NCI-H2081 (cell line): Measurements from ENCODE around the gene CPN2.

Experiments used
- DNase-seq, 2 experiments: peaks; one replicate each; lab custom pipeline; 2025; lab: John Stamatoyannopoulos, UW

CPN2 gene

DNA sequence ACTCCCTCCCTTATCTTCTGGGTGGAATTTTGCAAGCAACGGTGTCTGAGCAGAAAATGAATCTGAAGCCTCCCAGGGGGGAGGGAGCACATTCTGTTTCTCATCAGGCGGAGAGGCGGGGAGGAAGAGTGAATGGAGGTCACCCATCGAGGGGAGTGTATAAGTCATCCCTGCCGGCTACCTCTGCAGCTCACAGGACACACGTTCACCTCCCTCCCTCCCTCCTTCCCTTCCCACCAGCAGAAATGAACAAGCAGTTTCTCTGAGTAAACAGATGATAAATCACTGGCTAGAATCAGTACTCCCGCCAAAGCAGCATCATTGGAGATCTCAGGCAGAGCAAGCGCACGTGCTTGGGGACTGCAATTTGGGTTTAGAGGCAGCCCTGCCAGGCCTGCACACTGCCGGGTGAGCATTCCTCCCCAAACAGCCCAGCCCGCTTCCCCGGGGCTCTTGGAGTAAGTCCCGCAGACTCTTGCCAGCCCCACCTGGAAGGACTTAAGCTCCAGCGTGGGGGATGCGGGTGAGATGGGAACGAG is 38.3 kb downstream of the CPN2 start:
- peak; percentile 79 to 93 for DNase-seq

DNA sequence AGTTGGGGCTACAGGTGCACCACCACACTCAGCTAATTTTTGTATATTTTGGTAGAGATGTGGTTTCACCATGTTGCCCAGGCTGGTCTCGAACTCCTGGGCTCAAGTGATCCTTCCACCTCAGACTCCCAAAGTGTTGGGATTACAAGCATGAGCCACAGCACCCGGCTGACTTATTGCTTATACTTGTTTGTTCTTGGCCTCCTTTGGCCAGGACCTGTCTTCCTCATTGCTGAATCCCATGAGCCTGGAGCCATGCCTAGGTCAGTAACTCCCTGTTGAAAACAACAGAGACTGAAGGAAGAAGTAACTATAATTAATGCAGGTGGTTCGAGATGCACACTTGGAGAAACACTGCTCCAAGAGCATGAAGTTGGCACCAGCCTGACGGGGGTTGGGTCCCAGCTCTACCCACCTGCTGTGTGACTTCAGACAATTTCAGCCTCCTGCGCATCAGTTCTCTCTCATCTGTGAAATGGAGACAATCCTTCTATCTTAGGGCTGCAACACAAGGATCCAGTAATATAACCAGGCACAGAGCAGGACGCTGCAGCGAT is 38.9 kb downstream of the CPN2 start:
- DNase-seq: peak in 1 of 2 experiments; percentile 68

DNA sequence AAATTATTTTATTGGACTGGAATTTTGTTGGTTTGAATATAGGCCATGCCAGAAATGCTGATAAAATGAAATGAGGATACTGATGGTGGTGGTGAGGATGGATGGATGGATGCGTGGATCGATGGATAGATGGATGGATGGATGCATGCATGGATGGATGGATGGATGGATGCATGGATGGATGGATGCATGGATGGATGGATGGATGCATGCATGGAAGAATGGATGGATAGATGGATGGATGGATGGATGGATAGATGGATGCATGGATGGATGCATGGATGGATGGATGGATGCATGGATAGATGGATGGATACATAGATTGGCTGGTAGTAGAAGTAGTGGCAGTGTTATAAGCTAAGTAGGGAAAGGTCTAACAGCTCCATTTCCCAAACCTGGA is 40.1 kb downstream of the CPN2 start:
- no peak for DNase-seq

DNA sequence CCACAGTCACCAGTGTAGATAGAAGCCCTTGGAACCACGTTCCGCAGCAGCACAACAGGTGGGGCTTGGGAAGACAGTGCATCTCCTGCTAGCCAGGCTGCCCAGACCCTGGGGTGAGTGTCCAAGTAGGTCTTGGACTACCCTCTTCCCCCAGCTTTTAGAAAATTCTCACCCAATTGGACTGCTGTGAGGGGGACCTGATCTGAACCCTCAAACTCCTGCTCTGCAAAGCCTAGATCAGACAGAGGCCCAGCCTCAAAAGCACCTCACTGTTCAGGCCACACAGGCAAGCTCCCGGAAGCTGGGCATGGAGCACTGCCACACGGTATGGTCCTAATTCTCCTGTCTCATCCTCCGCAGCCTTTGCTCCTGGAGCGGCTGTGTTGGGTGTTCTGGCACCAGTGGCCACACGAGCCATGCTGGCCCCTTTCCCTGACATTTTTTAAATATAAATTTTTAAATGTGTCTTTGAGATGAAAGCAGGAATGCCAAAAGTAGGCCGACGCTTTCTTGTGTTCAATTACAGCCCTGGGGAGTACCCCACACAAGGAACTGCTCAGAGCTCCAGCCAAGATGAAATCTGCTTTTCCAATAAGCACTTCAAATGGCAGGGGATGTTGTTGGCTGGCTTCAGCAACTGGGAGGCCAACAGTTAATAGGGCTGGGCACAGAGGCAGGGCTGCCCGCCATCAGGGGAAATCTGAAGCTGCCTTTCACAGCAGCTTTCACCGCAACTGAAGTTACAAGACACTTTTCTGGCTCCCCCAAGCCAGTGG is 40.9 kb downstream of the CPN2 start:
- no peak for DNase-seq

DNA sequence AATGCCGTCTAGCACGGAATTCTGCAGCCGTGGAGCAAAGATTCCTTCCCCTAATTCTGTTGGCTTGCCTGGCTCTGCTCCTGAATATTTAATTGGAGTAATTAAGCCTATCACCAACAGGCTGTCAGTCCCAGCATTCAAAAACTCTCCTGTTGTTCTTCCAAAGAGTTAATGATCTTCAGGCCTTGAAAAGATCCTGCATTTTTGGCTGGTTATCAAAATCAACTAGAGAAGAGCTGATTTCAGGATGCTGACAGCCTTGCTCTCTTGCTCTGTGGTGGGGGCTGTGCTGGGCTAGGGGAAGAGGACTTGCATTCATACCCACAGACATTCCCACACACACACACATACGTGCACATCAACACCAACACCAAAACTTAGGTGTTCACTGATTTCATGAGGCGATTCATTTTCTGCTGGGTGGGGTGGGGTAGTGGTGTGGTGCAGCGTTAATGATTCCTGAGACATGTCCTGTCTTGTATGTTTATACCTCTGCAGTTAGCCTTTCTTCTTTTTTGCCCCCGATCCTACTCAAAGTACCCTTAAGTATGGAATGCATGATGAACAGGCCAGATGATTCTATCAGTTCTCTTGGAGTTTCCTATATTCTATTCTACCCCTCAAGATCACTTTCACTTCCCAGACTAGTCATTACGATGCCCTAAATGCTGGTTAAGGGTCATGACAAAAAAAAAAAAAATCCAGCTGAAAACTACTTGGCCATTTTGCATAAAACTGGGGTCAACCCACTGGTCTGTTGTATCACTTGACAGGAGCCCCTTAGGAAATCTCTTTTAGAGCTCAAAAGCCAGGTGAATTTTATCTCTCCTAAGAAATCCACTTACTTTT is 42.3 kb downstream of the CPN2 start:
- peak in 1 of 2 experiments; percentile 40 for DNase-seq

DNA sequence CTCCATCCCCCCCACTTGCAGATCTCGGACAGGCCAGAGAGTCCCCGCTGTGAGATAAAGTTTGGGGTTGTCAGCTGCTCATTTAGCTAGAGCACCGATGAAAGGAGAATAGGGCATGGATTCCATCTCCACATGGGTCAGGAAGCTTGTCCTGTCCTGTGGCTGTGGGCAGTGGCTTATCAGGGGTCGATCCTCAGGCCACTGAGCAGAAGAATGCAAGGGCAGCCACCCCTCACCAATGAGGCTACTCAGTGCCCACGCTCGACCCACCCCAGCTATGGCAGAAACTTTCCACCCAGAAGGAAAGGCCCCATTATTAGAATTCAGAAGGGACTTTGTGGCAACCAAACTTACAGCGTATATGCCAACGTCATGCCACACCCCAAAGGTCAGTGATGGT is 43.3 kb downstream of the CPN2 start:
- DNase-seq: no peak

DNA sequence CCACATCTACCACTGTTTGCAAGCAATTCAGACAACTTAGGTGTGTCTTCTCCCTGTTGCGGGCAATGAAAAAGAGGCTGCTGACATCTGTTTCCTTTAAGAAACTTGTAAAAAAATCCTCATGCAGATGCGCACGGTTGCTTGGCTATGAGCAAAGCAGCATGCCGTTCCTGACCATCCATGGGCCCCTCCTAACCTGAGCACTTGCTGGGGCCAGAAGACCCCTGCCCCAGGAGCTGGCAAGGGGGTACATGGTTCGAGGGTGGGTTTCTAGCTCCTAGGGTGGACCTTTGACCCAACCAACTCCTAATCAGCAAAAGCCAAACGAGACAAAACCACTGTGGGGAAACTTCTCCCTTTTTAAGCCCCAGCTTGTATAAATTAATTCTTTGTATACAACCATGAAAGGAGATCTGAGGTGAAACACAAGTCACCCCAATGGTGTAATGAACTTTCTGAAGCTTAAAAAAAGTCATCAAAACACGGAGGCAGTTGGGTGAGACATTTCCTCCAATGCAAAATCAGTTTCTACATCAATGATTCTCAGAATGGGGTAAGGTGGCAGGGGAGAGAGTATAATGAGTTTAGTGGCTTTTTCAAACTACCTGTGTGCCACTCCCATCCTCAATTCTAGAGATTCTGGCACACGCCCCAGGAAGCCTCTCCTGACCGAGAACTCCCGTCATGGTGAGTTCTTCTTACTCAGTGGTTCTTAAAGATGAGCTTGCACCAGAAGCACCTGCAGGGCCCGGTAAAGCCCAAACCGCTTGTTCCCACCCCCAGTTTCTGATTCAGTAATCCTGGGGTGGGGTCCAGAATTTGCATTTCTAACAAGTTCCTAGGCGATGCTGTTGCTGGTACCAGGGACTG is 44.1 kb downstream of the CPN2 start:
- no peak for DNase-seq

DNA sequence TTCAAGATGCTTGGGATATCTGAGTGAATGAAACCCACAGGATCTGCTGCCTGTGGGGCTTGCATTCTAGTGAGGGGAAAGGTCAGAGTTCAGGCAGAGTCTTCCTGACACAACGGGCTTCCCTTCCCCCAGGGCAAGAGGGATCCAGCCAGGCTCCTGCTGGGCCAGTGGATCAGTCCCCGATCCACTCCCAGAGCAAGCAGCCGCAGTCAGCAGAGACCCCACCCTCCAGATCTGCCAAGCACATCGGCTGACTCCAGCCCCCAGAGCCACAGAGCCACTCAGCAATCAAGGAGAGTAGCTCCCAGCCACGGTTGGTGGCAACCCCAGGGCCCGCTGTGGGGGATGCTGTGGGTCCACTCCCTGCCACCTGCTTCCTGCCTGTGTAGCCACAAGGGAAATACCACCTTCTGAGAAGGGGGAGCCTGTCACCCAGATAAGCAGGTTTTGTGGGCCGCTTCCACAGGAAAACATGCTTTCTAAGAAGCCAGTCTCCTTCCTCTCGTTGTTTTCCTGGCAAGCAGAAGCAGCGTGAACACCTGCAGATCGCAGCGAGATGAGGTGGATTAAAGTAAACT is 44.9 kb downstream of the CPN2 start:
- peak; percentile 91 to 96 for DNase-seq

DNA sequence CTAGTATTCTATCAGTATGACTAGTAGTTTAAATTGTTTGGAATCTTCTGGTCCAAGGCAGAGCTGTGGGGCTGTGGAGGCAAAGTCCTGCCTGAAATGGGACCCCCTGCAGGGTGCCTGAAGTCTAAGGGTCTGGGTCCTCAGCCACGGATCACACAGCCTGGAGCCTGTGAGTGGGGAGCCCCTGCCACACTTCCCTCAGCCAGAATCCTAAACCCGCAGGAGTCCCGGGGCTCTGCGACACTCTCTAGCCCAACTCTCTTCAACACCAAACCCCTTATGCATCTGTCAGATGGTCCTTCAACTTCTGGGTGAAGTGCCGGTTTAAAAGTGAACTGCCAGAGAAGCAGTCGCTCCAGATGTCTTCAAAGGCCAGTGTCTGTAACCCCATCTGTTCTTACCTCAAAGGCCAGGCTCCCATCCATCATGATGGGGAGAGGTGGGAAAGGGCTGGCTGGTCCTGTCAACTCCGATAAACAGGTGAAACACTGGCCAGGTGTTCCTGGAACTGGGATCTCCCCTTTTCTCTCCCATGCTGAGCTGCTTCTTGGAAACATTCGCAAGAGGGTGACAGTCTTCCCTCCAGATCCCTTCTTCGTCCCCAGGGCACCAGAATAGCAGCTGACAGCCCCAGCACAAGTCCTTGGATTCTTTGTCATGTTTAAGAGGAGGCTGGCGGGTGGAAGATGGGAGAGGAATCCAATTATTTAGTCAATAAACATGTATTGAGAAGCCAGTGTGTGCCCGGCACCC is 45.6 kb downstream of the CPN2 start:
- DNase-seq: peak in 1 of 2 experiments; percentile 46

DNA sequence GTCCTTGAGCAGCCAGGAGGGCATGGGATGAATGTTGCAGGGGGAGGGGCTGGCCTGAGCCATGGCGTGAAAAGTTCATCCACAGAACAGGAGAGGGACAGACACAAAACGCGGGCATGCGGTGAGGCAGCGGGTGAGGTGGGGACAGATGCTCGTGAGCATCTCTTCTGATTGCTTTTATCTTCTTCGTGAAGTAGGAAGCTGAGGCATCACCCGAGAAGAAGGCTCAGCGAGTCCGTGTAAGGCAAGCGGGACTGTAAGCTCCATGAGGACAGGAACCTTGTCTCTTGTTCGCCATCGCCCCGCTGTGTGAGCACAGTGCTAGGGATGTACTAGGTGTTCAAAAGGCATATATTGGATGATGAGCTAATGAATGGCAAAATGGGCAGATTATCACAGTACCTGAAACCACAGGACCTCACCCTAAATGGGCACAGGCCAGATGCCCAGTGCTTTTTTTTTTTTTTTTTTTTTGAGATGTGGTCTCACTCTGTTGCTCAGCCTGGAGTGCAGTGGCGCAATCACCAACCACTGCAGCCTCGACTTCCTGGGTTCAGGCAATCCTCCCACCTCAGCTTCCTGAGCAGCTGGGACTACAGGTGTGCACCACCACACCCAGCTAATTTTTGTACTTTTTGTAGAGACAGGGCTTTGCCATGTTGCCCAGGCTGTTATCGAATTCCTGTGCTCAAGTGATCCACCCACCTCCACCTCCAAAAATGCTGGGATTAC is 46.8 kb downstream of the CPN2 start:
- DNase-seq: no peak

DNA sequence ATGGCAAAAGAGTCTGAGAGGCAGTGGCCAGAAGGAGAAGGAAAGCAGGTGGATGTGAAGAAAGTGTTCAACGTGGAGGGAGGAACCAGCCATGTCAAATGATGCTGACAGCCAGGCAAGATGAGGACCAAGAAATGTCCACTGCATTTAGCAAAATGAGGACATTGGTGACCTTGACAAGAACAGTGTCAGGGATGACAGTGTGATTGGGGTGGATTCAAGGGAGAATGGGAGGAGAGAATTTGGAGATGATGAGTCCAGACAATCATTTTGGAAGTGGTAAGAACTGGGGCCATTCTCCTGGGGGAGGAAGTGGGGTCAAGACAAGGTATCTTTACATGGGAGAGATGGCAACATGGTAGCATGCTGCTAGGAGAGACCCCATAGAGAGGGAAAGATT is 47.4 kb downstream of the CPN2 start:
- DNase-seq: no peak

DNA sequence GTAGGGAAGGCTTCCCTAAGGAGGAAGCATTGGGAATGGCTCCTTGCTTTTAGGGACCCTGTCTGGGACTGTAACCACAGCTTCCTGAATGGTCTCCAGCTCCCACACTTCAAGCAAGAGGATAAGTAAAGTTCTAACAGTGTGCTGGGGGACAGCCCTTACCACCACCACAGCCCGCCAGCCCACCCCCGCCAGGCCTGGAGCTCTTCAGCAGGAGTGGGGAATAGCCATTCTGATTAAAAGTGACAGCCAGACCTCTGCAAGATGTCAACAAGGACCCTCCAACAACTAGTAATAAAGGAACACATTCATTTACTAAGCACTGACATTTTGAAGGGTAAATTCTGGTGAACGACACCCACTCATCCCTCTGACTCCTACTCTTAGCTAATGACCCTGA is 49.4 kb downstream of the CPN2 start:
- no peak for DNase-seq

DNA sequence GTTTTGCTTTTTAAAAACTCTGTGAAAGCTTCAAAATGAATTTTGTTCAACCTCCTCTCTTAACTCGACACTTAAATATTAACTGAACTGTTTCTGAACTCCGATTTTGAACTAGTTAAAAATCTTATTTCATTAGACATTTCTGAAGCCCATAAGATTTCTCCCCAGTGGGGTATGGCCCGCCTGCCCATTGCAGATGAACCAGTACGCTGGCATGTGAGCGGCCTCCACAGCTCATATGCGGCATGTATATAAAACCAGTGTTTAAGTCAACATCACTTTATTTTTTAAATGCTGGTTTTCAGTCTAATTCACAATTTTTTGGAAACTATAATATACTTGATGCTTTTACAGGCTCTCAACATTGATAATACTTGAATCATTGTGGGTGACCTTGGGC is 50.2 kb downstream of the CPN2 start:
- no peak for DNase-seq

DNA sequence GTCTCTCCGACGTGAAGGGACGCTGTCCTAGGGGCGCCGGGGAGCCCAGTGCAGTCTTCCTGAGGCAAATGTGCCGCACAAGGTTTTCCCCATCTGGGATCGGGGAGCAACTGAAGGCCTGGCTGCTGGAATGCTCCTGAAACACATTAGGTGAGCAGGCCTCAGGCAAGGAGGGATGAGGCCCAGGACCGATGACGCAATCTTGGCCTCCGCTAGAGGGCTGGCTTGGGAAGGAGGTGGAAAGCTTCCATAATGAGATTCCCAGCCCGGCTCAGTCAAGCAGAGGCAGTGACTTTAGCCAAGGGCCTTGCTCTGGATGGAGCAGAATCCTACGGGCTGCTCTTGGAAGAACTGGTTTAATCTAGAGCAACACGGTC is 50.8 kb downstream of the CPN2 start:
- DNase-seq: no peak

DNA sequence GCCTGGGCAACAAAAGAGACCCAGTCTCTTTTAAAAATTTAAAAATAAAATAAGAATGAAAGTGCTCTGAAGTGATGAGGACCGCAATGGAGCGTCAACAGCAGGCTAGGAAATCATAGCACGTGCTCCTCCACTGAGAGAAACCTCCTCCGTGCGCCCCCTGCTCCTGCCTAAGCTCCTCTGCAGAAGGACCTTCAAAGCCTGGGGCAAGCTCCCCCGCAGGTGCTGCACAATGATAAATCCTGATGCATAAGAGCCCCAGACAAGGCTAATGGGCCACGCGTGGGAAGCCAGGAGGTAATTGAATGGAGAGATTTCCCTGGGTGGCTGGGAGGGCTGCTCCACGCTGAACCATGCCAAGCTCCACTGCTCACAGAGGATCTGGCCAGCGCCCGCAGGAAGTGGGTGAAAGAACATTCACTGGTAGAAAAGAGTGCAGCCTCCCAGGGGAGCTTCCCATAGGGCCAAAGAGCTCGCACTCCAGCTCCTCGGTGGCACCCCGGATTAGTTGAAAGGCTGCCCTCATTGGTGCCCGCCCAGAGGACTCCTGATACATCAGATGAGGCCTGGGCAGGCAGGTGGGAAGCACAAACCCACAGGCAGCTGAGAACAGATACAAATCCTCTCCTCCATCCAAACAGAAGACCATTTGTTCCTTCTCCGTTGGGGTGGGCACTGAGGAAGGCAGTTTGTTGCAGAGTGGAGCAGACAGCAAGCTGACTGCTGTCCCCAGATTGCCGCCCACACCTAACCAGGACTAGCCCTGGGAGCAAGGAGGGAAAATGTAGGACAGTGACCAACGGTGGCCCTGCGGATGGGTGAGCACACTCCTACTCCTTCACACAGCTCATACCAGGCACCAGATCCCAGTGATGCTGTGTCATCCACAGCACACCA is 52.5 kb downstream of the CPN2 start:
- DNase-seq: peak; percentile 33 to 58

DNA sequence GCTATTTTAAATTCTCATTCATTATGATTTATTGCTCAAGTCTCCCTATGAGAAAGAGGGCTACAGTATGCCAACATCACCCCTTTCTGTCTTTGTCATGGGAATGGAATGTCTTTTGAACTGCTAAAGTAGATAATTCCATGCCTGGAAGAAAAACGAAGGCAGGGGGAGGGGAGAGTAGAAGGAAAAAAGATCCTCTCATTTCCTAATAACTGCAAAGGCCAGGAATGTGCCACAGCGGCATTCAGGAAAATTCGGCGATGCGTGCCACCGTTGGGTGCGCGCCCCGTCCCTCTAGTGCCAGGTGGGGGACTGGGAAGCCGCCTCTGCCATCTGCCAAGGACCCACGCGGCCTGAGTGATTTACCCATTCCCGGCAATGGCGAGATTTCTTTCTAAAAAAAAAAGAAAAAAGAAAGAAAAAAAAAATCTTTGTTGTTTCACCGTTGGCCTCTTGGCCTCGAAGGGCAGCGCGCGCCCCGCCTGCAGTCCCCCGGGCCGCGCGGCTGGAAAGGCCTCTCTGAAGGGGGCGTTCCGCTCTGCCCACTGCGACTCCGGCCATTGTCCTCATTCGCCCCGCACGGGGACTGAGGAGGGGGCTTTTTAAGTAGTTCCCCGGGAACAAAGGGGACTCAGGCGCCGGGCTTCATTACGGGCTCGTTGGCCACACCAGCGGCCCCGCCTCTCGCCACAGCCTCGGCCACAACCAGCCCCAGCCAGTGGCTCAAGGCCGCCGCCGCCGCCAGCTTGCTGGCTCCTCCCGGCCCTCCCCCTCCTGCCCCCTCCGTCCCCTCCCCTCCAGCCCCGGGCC is 54.5 kb downstream of the CPN2 start:
- no peak for DNase-seq

DNA sequence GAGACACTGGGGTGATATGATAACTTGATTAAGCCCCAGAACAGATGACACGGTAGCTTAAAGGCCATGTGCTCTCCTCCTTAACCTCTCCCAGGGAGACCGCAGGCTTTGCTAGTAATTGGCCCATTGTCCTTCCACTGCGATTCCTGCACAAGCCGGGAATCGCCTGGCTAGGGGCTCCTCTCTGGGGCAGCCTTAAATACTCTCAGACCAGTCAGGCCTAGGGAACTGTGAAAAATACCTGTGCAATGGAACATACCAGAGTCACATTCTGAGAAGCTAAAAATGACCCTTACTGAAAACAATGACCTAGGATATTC is 56.3 kb downstream of the CPN2 start:
- DNase-seq: no peak

DNA sequence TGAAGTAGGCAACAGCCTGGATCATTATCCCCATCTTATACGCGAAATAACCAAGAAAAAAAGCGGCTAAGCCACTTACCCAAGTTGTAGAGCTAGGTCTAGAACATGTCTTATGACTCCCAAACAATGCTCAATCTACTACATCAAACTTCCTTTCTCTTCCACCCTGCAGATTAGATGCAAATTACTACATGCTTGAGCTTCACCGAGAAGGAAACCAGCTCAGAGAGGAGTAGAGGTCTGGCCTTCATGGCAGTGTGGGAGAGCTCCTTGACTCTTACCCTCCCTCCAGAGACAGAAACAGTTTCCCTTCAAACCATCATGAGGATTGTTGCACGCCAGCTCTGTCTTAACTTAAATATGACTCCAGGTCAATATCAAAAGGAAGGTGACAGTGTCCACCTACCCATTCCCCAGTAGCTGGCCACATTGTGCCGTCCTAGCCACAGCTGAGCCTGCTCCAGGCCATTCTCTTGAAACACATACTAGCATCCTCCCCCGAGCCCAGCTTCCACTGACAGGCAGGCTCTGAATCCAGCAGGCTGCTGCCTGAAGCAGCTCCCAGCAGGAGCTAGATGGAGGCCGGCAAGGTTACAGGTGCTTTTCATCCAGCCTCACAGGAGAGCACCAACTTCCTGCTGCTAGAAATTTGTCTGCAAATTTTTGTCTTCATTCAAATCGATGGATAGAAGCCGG is 56.8 kb downstream of the CPN2 start:
- peak in 1 of 2 experiments; percentile 72 for DNase-seq
